ENCODE results near the gene POLR3GL. TPM values are rescaled to one million over a fixed set of nuclear protein-coding genes. Genes with fewer than 3 reads are reported as not detected.
"Not testable (repeated sequence)": the region's sequence is repeated elsewhere in the genome, so short reads cannot be mapped to it uniquely, and the experiment has no call there.

The POLR3GL gene
- total RNA-seq = 20.8 and 21.8 TPM in 2 replicates

GRCh38 chr1:145964328-145965118 lies at the start of gene POLR3GL, which contains the start of gene ANKRD34A:
TSS of gene POLR3GL (plus strand) at chr1:145964690. CDS start at chr1:145974866, 10,176 bp downstream.
TSS of gene ANKRD34A (minus strand) at chr1:145964575. CDS start at chr1:145961759, 2,816 bp downstream.
- intact Hi-C loops (cut with micrococcal nuclease) = loop anchor here (1.0 to 2.0 kb wide), 4 partner anchors 8 to 106 kb away; partner anchors contain the start of genes PIAS3 and RBM8A

- intact Hi-C loops (cut with micrococcal nuclease) = no loop called here
Measured at GRCh38 chr1:145916745-145917144, 47.7 kb upstream of the POLR3GL start.

GRCh38 chr1:145917595-145917994 lies 46.9 kb upstream of the POLR3GL start:
- intact Hi-C loops (cut with micrococcal nuclease) = no loop called here

DNA sequence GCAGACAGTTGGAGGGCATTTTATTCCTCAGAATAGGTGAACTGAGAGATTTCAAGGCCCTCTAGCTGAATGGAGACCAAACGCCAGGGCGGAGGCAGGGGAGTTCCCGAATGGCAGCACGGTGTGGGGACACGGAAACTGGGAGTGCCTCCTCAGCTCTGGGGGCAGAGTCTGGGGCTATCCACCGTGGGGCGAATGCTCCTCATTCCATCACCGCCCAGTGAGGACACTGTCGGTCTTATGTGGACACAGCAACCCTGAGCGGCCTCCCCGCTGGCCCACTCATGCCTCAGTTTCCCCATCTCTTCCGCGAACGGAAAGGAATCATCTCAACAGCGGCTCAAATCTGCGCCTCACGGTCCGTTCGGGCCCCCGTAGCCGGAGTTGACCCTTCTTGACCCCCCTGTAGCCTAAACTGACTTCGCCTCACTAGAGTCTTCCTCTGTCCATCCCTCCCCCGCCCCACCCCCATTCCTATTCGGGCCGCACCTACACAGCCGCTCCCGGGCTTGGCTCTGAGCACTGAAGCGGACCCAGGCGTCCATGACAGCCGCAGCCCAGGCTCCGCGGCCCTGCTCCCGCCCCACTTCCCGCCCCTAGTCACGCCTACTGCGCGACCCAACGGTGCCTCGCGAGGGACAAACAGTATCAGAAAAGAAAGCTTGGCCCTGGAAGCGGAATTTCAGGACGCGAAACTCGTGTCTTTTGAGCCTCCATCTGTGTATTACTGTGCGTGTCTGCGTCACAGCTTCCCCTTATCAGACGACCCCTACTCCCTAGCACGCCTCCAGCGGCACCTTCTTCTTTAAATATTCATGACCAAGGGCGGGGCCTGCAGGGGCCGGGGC lies 46.1 kb upstream of the POLR3GL start, which contains the start of gene PEX11B:
Gene PEX11B, minus strand, starts transcription at position 574 of the 848 bp plus-strand sequence. Its CDS starts 29 bp downstream, at position 545.
- intact Hi-C loops (cut with micrococcal nuclease) = loop anchor here (1.0 to 2.0 kb wide), 5 partner anchors 9 to 78 kb away; partner anchors contain the start of genes ANKRD35, PIAS3, RBM8A and TXNIP

- intact Hi-C loops (cut with micrococcal nuclease) = loop anchor here (1.0 to 2.0 kb wide), 5 partner anchors 8 to 78 kb away; partner anchors contain the start of genes ANKRD35, PIAS3, RBM8A and TXNIP
Measured at GRCh38 chr1:145918992-145919939, 45.2 kb upstream of the POLR3GL start.

- intact Hi-C loops (cut with micrococcal nuclease) = not testable (repeated sequence)
Measured at GRCh38 chr1:145920297-145920696, 44.2 kb upstream of the POLR3GL start.

DNA sequence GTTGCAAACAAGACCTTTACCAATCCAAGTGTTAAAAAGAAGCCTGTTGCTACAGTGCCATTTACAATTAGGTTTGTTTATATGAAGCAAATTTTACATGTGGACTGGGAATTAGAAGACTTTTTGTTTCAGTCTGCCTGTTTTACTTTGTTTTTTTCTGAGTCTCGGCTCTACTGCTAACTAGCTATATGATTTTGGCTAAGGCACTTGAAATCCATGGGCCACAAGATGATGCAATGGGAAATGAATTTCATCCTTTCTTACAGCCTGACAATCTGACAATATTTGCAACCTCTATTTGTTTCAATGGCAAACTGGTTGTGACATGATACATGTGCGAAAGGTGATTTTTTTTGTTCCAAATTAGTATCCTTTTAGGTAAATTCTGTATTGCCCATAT lies 42.2 kb upstream of the POLR3GL start:
- intact Hi-C loops (cut with micrococcal nuclease) = no loop called here

DNA sequence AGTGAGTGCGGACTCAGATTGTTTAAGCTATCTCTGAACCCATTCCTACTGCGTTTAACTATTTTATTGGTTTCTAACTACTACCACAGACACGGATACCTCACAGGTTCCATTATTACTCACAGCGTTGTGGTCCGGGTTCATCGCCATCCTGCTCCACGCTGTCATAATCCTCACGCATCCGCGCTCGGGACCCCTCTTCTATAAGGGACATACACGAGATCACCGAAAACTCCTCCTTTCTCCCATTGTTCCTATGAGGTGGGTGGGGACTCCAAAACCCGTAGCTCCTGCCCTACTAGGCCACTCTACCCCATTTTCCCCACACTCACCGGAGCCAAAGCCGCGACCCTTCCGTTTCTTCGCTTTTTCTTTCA lies 37.8 kb upstream of the POLR3GL start:
- intact Hi-C loops (cut with micrococcal nuclease) = loop anchor here (1.0 to 2.0 kb wide), 6 partner anchors 8 to 111 kb away; partner anchors contain the start of genes ANKRD34A, LIX1L, PEX11B and PIAS3

DNA sequence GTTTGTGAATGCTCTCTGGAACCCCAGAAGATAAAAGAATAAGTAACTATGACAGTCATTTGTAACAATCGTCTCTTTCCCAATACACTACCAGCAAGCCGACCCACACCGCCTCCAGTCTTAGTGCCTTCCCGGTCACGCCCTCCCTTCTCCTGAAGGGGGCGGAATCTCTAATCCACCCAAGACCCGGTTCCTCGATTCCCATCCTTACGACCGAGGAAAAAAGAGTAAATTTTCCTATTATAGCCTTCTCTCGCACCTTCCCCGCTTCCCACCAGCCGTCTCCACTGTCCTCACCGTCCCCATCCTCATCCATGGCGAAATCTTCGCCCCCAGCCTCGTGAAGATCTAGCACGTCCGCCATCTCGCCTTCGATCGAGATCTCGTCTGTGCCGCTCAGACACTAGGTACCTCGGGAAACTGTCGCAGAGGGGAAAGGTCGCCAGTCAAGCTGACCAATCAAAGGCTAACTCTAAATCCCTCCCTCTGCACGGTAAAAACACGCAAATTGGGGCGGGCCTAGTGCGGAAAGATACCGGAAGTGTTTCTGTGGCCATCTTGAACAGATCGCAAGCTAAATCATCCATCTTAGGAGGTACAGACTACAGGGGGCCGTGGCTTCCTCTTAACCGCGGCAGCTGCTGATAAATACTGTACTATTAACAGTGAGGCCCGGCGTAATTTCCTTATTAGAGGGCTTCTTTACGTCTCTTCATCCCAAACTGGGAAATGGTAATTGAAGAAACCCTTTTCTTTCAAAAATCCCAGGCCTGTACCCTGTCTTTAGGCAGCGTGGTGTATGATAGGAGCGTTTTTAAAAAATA lies 37.2 kb upstream of the POLR3GL start, which contains the start of gene RBM8A:
Gene RBM8A, minus strand, starts transcription at position 422 of the 824 bp plus-strand sequence. Its CDS starts 58 bp downstream, at position 364.
- intact Hi-C loops (cut with micrococcal nuclease) = loop anchor here (1.0 to 2.0 kb wide), 6 partner anchors 9 to 110 kb away; partner anchors contain the start of genes ANKRD34A, LIX1L, PEX11B and PIAS3

- intact Hi-C loops (cut with micrococcal nuclease) = loop anchor here (1.0 to 2.0 kb wide), 6 partner anchors 10 to 109 kb away; partner anchors contain the start of genes ANKRD34A, LIX1L, PEX11B and PIAS3
Measured at GRCh38 chr1:145927916-145928643, 36.4 kb upstream of the POLR3GL start.

- intact Hi-C loops (cut with micrococcal nuclease) = not testable (repeated sequence)
Measured at GRCh38 chr1:145932522-145933009, 31.9 kb upstream of the POLR3GL start.

DNA sequence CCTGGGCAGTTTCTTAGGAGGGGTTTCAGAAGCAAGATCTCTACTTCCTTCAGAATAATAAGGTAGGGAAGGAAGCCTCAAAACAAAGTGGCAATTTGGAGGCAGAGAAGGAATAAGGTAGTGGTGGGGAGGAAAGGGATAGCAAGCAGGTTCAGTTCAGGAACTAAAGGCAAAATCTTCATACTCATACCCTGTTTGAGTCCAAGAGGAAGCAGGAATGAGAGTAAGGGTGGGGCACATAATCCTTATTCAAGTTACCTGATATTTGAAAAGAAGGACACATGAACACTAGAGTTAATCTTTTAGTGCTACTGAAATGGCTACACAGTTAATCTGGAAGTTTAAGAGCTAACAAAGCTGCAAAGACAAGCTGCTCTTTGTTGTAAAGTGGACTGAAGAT lies 28.8 kb upstream of the POLR3GL start:
- intact Hi-C loops (cut with micrococcal nuclease) = no loop called here

DNA sequence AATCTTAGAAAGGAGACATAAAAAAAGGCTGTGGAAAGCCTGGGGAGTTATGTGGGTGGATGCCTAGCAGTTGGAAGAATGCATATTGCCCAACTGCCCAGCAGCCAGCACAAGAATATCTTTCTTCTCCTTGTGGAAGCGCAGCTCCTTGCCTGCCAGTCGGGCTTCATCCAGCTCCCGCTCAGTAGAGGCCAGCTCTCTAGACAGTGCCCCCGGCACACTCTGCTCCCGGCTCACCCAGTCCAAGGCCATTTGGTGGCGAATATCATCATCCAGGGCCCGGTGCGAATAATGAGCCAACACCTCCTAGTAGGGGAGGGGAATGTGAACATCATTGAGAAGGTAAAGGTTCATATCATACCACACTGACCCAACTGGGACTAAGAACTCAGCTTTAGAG lies 28.2 kb upstream of the POLR3GL start:
- intact Hi-C loops (cut with micrococcal nuclease) = no loop called here

DNA sequence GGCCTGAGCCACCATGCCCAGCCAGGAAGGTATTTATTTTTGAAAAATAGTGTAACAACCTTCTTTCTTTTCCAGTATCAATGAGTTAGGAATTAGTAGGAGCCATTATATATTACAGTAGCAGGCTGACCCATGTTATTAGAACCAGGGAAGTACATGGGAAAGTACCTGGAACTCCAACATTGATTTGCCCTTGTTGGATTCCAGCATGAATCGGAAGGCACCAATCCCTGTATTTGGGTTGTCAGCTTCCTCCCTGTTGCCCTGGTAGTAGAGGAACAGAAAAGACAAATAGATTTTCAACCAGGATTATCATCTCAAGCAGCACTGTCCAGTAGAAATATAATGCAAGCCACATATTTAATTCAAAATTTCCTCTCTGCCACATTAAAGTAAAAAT lies 27.1 kb upstream of the POLR3GL start:
- intact Hi-C loops (cut with micrococcal nuclease) = no loop called here

DNA sequence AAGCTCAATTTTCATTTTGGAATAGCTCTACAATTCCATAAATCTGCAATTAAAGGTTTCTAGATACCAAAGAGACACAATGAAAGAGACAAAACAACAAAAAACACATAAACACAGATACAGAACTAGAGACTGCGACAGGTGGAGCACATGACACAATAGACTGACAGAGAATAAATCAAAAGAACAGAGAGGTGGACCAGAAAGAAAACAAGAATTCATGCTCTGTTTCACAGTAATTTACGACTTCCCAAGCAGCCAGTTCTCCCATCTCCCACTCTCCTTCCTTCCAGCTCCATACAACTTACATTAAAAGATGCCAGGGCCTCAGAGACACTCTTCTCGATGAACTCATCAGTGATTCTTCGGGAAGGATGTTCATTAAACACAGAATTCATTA lies 22.1 kb upstream of the POLR3GL start:
- intact Hi-C loops (cut with micrococcal nuclease) = no loop called here

- intact Hi-C loops (cut with micrococcal nuclease) = no loop called here
Measured at GRCh38 chr1:145942871-145943270, 21.6 kb upstream of the POLR3GL start.

GRCh38 chr1:145944532-145944931 lies 20.0 kb upstream of the POLR3GL start:
- intact Hi-C loops (cut with micrococcal nuclease) = no loop called here

- intact Hi-C loops (cut with micrococcal nuclease) = no loop called here
Measured at GRCh38 chr1:145946477-145946986, 18.0 kb upstream of the POLR3GL start.

Measured in T-helper 2 cell treated with Interferon-gamma antibody and Interleukin-4, amounts not matched to agents 100 ng/mL and 5 ng/mL, for 36 hours (primary cell).